IMR-90 (cell line): ENCODE measurements around the gene GNG7. TPM values are rescaled to one million over a fixed set of nuclear protein-coding genes. Genes with fewer than 3 reads are reported as not detected.

Source experiments
- ATAC-seq: fragments of 200-7000 bp; cut with Tn5 transposase; 2 replicates; pipeline ENCODE4 v1.9.1; 2020; ENCODE audit warnings: low read depth, mild to moderate bottlenecking, moderate library complexity
- BruUV-seq: library from RNA; stranded (reverse); fragments of 400-500 nt; replicated peaks from 2 replicates; lab custom pipeline; 2021; lab: Mats Ljungman, UMichigan
- CTCF ChIA-PET: fragments of 300-600 bp; formaldehyde crosslinking; extraction: SDS; loops from one replicate; lab custom pipeline; 2021; ENCODE audit warnings: antibody characterized with exemption; lab: Yijun Ruan, JAX
- POLR2A ChIA-PET: fragments of 300-600 bp; sonication (Branson Sonifier 250); formaldehyde crosslinking; loops from one replicate; lab custom pipeline; 2022; ENCODE audit warnings: antibody characterized with exemption; ENCODE audit not compliant: unreplicated experiment; lab: Charles Lee
- DNase-seq: peaks from one replicate; pipeline ENCODE4 v3.0.0; 2013
- H2AFZ ChIP-seq: replicated peaks from 2 replicates; pipeline ENCODE3; 2013; ENCODE audit warnings: low read length, mild to moderate bottlenecking; ENCODE audit not compliant: poor library complexity
- H2AK5ac ChIP-seq: 2 replicates; pipeline ENCODE4 v1.6.1; 2013; ENCODE audit warnings: low read depth, low read length, inconsistent platforms
- H2AK9ac ChIP-seq: replicated peaks from 2 replicates; pipeline ENCODE3; 2013; ENCODE audit warnings: mild to moderate bottlenecking, low read depth, low read length, moderate library complexity; ENCODE audit not compliant: poor library complexity
- H2BK120ac ChIP-seq: 2 replicates; pipeline ENCODE4 v1.6.1; 2013; ENCODE audit warnings: low read depth, low read length, inconsistent platforms
- H2BK15ac ChIP-seq: 3 replicates; pipeline ENCODE4 v1.6.1; 2013; ENCODE audit warnings: low read depth, low read length, inconsistent platforms
- H2BK20ac ChIP-seq: 2 replicates; pipeline ENCODE4 v1.6.1; 2013; ENCODE audit warnings: low read depth, mild to moderate bottlenecking, inconsistent platforms, low read length, moderate library complexity
- H2BK5ac ChIP-seq: 2 replicates; pipeline ENCODE4 v1.6.1; 2013; ENCODE audit warnings: mild to moderate bottlenecking, low read depth, low read length, inconsistent platforms; ENCODE audit not compliant: poor library complexity, severe bottlenecking
- H3K14ac ChIP-seq: replicated peaks from 2 replicates; pipeline ENCODE4 v1.6.1; 2013; ENCODE audit warnings: low read depth, low read length, inconsistent platforms
- H3K18ac ChIP-seq: 2 replicates; pipeline ENCODE4 v1.6.1; 2013; ENCODE audit warnings: low read depth, low read length, control low read depth
- H3K23ac ChIP-seq: 2 replicates; pipeline ENCODE4 v1.6.1; 2013; ENCODE audit warnings: low read depth, low read length, inconsistent platforms
- H3K27ac ChIP-seq: 2 replicates; pipeline ENCODE4 v1.5.1; 2013; ENCODE audit warnings: mild to moderate bottlenecking, control low read depth, low read length; ENCODE audit not compliant: insufficient read depth
- H3K27me3 ChIP-seq: 2 replicates; pipeline ENCODE4 v1.6.1; 2013; ENCODE audit warnings: low read length; ENCODE audit not compliant: control insufficient read depth, insufficient read depth
- H3K36me3 ChIP-seq: 2 replicates; pipeline ENCODE4 v1.6.1; 2013; ENCODE audit warnings: low read length, mixed read lengths; ENCODE audit not compliant: control insufficient read depth, insufficient read depth
- H3K4ac ChIP-seq: 2 replicates; pipeline ENCODE4 v1.6.1; 2013; ENCODE audit warnings: low read depth, low read length, inconsistent platforms
- H3K4me1 ChIP-seq: 2 replicates; pipeline ENCODE4 v1.6.1; 2013; ENCODE audit warnings: low read length, mixed read lengths; ENCODE audit not compliant: control insufficient read depth, insufficient read depth
- H3K4me2 ChIP-seq: 2 replicates; pipeline ENCODE4 v1.6.1; 2013; ENCODE audit warnings: low read depth, mild to moderate bottlenecking, control low read depth, low read length, moderate library complexity
- H3K4me3 ChIP-seq: 2 replicates; pipeline ENCODE4 v1.5.1; 2013; ENCODE audit warnings: low read depth, mild to moderate bottlenecking, control low read depth, low read length, moderate library complexity; ENCODE audit not compliant: insufficient read depth
- H3K56ac ChIP-seq: 2 replicates; pipeline ENCODE4 v1.6.1; 2013; ENCODE audit warnings: low read length, inconsistent platforms; ENCODE audit not compliant: insufficient read depth; ENCODE audit errors: extremely low read depth
- H3K79me1 ChIP-seq, 2 experiments: 2 replicates each; pipeline ENCODE4 v1.6.1; 2013; ENCODE audit warnings: low read length in 2 of 2, inconsistent platforms in 1 of 2, low read depth in 1 of 2
- H3K9ac ChIP-seq: 2 replicates; pipeline ENCODE4 v1.6.1; 2013; ENCODE audit warnings: low read depth, low read length, control low read depth
- H3K9me1 ChIP-seq: 2 replicates; pipeline ENCODE4 v1.6.1; 2013; ENCODE audit warnings: low read length, inconsistent platforms; ENCODE audit not compliant: insufficient read depth
- H3K9me3 ChIP-seq: 2 replicates; pipeline ENCODE4 v1.6.1; 2013; ENCODE audit warnings: low read length; ENCODE audit not compliant: control insufficient read depth, insufficient read depth
- H4K20me1 ChIP-seq: 2 replicates; pipeline ENCODE4 v1.6.1; 2013; ENCODE audit warnings: low read length, inconsistent platforms; ENCODE audit not compliant: insufficient read depth
- H4K5ac ChIP-seq: 2 replicates; pipeline ENCODE4 v1.6.1; 2013; ENCODE audit warnings: mild to moderate bottlenecking, low read depth, low read length, control low read depth
- H4K8ac ChIP-seq, 2 experiments: 2 replicates each; pipeline ENCODE4 v1.6.1; 2013; ENCODE audit warnings: low read depth in 2 of 2, low read length in 2 of 2, control low read depth in 1 of 2, inconsistent platforms in 1 of 2
- H4K91ac ChIP-seq: 2 replicates; pipeline ENCODE4 v1.6.1; 2013; ENCODE audit warnings: low read depth, low read length, inconsistent platforms; ENCODE audit not compliant: insufficient read depth
- MAFK ChIP-seq: IDR thresholded peaks from 2 replicates; pipeline ENCODE4 v1.6.1; 2012; ENCODE audit warnings: low read depth, low read length, improper control_type of control experiment
- NFE2L2 ChIP-seq: fragments of 150-350 bp; IDR thresholded peaks from 2 replicates; pipeline ENCODE4 v1.6.1; 2016; ENCODE audit warnings: low read depth, mild to moderate bottlenecking, low read length
- RCOR1 ChIP-seq: IDR thresholded peaks from 2 replicates; pipeline ENCODE4 v1.6.1; 2012; ENCODE audit warnings: mild to moderate bottlenecking, low read length, improper control_type of control experiment; ENCODE audit not compliant: insufficient replicate concordance
- WGBS, 2 experiments: methylation state at CpG; one replicate each; pipeline versions ENCODE4 v1.1.5 to v1.1.7; 2013; ENCODE audit warnings: missing lambda C conversion rate in 2 of 2; ENCODE audit not compliant: insufficient read length in 1 of 2; ENCODE audit errors: extremely low coverage in 2 of 2; 5-methylcytosine and 5-hydroxymethylcytosine counted together
- dilution Hi-C: fragments of 300-500 bp; cut with HindIII; formaldehyde crosslinking; loops from one replicate; pipeline ENCODE4 v1.14.3; 2018; ENCODE audit warnings: low sequenced_read_pairs; ENCODE audit not compliant: unreplicated experiment
- in situ Hi-C: fragments of 300-500 bp; cut with MboI; formaldehyde crosslinking; loops from 3 replicates; pipeline ENCODE4 v1.14.3; 2019; ENCODE audit warnings: low sequenced_read_pairs, inconsistent platforms, mixed read lengths
- intact Hi-C: fragments of 100-400 bp; cut with micrococcal nuclease; formaldehyde crosslinking; loops from 2 replicates; pipeline ENCODE4 v1.10.0; 2022
- polyA plus RNA-seq, 3 experiments: library from polyadenylated mRNA; depleted of rRNA; stranded (reverse); fragments of >200 nt; gene quantifications; 2 replicates each; pipeline ENCODE4 v1.2.3, GENCODE V29; 2012; ENCODE audit warnings: low replicate concordance in 1 of 3
- total RNA-seq: library from RNA; depleted of rRNA; stranded (reverse); fragments of >200 nt; gene quantifications from 2 replicates; pipeline ENCODE4 v1.2.3, GENCODE V29; 2012
- TF ChIP-seq, protein P1 (sequence below): fragments of 150-350 bp; IDR thresholded peaks from 2 replicates; pipeline ENCODE4 v1.6.1; 2017; ENCODE audit warnings: mild to moderate bottlenecking, antibody characterized with exemption, low read length, low read depth

The GNG7 gene
- total and polyA plus RNA-seq, 2 of the 4 experiments (the other 2 are of a cell fraction), result under 0.01 to 0.21 TPM

DNA sequence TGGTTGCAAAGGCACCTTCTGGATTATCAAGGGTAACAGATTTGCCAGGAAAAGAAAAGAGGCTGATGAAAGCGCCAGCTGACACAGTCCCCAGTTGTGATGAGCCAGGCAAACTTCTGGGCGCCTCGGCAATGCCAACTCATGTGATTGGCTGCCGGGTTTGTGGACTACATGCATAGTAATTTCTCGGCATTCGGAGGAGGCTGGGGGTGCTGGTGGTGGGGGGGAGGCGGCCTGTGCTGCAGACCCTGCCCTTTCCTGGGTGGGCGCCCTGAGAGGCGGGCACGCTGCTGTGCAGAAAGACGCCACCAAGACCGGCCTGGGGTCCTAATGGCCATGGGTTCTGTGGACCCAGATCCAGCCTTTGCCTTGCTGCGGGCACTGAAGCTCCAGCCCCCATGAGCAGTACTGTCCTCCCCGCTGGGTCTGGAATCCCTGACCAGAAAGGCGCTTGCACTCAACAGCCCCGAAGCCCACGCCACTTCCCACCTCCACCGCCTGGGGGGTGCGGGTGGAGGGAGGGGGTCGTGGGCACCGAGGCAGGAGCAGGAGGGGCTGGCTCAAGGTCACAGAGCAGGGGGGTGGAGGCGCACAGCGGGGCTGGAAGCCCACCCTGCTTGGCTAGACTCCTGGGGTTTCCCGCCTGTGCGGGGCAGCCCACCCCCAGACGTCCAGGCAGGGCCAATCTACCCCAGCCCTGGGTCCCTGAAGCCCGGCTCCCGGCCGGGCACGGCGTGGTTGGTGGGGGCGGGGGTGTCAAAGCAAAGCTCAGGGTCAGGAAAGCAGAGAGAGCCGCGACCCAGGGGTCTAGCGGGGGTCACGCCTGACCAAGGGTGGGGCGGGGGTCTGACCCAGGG, 17.7 kb upstream of the GNG7 start:
- in situ Hi-C loops, result no loop called here
- peaks cover 4% of the 10 kb centered on the region; the same call in 1 of the 2 replicates for H3K36me3 ChIP-seq
- no peak overlapping the region for H2BK15ac ChIP-seq
- H2AK9ac ChIP-seq, result peak overlapping the region; percentile 19
- no peak overlapping the region for H3K14ac ChIP-seq
- no peak overlapping the region for H4K91ac ChIP-seq
- no peak overlapping the region for H4K5ac ChIP-seq
- no peak overlapping the region for H3K56ac ChIP-seq
- no peak overlapping the region for H3K9ac ChIP-seq
- H3K79me1 ChIP-seq, result peaks cover 0 to 10% of the 10 kb centered on the region in 2 experiments; a peak in 2 of 4 replicates
- intact Hi-C loops, result no loop called here
- H4K8ac ChIP-seq, result no peak overlapping the region
- peak overlapping the region; percentile 3; the same call in 1 of the 2 replicates for H2AK5ac ChIP-seq
- H3K4me2 ChIP-seq, result peak overlapping the region; percentile 48
- peak; percentile 40 for DNase-seq
- H3K9me1 ChIP-seq, result peaks cover 7% of the 10 kb centered on the region; the same call in 1 of the 2 replicates
- H3K4ac ChIP-seq, result 0 out of 2 replicates have a peak overlapping the region, but pooled peaks have one; percentile 35
- peak overlapping the region; percentile 77 for H2AFZ ChIP-seq
- no peak overlapping the region for H2BK120ac ChIP-seq
- ChIA-PET CTCF (no interaction called here), POLR2A (interaction anchor here (0.6 kb wide), 1 partner anchor 18 kb away, joined by 13 read pairs; the partner anchor contains the start of gene GNG7)
- H3K9me3 ChIP-seq, result peaks cover 6% of the 10 kb centered on the region
- no peak for ATAC-seq
- no peak overlapping the region for H2BK5ac ChIP-seq
- H3K4me1 ChIP-seq, result peaks cover 17% of the 10 kb centered on the region
- no peaks in the 10 kb centered on the region; the same call in 1 of the 2 replicates for H4K20me1 ChIP-seq
- TF ChIP-seq NFE2L2 (no peak), RCOR1 (no peak), MAFK (0 out of 2 replicates have a peak, but pooled peaks have one; percentile 8)
- TF ChIP-seq, protein P1, sequence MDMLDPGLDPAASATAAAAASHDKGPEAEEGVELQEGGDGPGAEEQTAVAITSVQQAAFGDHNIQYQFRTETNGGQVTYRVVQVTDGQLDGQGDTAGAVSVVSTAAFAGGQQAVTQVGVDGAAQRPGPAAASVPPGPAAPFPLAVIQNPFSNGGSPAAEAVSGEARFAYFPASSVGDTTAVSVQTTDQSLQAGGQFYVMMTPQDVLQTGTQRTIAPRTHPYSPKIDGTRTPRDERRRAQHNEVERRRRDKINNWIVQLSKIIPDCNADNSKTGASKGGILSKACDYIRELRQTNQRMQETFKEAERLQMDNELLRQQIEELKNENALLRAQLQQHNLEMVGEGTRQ, result no peak
- no peak overlapping the region for H3K27ac ChIP-seq
- dilution Hi-C loops, result no loop called here
- H3K18ac ChIP-seq, result no peak overlapping the region
- H3K4me3 ChIP-seq, result peak overlapping the region; percentile 52
- no peak overlapping the region for H2BK20ac ChIP-seq
- no peak overlapping the region for H3K23ac ChIP-seq
- BruUV-seq, result no TSS peak
- no peaks in the 10 kb centered on the region; the same call in 1 of the 2 replicates for H3K27me3 ChIP-seq
- WGBS, 2 experiments, result 16% methylated on average over 4 of the region's 37 CpGs; no CpG with 5 or more reads in 1 of the 2 experiments
